Inflammatory macrophage treated with lipopolysaccharide for 4 hours (primary cell): ENCODE data around the gene APOBEC3B.
"Not testable (repeated sequence)": the region's sequence is repeated elsewhere in the genome, so short reads cannot be mapped to it uniquely, and the experiment has no call there.

Source experiments
- DNase-seq: peaks from one replicate; pipeline ENCODE4 v3.0.0-alpha.2; 2020

APOBEC3B gene

DNA sequence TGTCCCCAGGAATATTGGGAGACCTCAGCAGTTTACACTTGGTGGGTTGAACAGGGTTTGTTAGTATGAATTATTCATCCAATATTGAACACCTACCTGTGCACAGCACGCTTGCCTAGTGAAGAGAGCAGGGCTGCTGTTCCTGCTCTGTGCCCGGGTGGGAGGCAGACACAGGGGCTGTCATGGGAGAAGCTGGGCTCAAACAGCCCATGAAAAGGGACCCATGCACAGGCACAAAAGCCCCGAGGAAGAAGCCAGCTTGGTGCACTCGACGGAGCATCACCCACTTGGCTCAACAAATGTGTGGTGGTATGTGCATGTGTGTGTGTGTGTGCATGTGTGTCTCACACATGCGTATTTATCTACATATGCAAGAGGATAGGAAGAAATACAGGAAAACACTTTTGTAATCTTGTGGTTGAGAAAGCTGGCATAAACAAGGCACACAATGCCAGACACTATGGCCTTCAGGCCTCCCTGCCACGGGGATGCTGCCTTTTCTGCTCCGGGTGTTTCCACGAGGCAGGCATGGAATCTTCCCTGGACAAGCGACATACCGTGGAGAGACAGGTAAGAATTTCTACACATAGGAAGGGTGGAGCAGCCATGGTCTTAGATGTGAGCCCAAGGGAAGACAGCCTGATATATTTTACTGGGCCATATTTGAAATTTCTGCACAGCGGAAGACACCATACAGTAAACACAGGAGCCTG, 29.7 kb upstream of the APOBEC3B start:
- peak; percentile 87 for DNase-seq

DNA sequence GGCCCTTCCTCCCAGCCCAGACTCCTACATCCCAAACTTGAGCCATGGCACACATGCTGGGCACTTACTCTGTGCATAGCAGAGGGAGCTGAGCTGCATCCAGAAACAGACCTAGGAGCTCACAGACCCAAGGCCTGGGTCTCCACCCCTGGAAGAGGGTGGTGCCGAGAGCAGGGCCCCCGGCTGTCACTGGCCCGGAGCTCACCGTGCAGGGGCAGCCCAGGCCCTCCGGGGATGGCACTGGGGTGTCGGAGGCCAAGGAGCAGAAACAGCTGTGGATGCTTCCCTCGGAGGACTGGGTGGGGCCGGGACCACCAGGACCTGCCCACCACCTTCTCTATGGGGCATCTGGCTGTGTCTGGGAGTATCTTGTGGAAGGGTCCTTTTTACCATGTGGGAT, 29.1 kb upstream of the APOBEC3B start:
- DNase-seq = no peak

DNA sequence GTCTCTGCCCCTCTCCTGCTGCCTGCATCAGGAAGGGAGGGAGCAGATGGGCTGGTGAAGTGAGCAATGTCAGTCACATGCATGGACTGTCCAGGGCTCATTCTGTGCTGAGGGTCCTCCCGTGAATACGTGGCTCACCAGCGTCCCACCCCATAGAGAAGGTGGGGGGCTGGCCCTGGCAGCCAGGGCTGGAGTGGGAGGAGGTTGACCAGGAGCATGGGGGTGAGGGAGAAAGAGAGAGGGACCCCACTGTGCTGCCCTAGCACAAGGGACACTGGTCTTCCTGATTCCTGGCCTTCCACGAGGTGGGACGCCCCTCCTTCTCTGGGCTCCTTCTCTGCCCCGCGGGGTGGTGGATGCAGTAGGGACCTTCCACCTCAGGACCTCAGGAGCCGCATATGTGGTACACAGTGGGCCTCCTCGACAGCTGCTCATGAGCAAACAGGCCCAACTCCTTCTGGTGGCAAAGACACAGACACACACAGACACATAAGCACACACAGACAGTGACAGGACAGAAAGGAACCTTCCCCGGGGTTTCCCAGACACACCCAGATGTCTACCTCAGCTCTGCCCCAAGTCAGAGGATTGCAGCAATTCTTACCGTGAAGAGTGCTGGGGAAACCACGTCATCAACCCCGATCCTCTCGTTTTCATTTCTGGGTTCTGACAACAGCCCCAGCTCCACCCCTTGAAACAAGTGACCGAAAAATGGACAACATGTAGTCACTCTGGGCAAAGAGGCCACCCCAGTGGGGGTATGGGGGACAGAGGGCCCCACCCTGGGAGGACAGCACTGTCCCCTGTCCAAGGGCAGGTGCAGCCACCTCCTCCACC, 28.4 kb upstream of the APOBEC3B start:
- peak; percentile 99 for DNase-seq

DNA sequence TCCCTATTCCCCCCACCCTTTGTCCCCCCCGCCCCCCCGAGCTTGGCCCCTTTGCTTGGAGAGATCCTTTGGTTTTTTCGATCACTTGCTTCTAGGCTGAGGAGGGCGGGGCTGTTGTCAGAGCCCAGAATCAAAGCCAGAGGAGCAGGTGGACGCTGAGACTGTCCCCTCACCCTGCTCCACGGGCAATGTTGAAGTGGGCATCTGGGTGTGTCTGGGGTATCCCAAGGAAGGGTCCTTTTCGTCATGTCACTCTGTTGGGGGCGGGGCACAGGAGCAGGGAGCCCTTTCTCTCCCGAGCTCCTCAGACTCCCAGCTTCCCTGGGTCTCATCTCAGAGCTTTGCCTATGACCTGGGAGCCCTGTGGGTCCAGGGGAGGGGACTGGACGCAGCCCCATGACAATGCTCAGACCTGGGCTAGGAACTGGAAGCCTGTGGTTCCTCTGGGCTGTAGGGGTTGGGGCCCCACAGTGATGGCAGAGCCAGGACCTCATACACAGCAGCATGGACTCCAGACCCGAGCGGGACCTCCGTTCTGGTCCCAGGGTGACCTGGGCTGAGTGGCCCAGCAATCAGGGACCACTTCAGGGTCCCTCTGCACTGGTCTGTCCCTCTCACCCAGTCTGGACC, 27.6 kb upstream of the APOBEC3B start:
- no peak for DNase-seq

DNA sequence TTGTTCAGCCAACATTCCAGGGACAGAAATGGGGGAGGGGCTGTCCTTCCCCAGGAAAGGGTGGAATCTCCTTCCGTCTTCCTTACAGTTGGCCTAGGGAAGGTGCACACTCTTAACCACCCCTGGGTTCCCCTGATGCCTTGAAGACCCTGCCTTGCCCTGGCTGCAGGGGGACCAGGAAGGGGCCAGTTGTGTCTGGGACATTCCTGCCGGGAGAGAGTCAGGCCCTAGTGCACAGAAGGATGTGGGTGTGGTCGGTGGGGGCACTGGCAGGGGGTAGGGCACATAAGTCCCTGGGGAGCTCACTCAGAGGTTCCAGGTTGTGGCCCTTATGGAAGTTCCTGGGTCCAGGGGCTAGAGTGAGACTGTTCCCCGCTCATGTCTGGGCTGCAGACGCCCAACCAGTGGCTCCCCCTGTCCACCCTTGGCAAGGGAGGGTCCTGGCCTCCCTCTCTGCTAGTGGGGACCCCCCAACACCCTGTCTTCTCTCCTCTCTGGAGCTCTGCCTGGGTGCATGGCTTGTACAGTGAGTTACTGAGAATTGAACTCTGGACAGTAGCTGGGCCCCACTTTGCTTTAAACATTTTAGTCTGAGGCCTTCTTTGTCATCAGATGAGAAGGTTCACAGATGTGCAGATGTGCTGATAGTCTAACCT, 26.8 kb upstream of the APOBEC3B start:
- no peak for DNase-seq

DNA sequence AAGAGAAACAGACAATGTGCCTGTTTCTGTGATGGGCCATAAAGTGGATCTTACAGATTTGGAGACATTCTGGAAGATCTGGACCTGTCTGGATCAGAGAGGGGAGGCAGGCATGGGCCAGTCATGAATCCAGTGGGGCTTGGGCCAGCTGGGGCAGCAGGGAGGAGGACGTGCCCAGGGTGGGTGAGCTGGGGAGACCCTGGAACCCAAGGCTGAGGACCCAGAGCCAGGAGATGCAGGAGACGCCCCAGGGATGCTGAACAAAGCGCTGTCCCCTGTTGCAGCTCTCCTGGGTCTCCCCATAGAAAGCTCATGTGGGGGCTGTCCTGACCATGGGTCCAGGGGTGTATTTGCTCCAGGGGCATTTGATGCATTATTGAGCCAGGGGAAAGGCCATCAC, 26.2 kb upstream of the APOBEC3B start:
- no peak for DNase-seq

DNA sequence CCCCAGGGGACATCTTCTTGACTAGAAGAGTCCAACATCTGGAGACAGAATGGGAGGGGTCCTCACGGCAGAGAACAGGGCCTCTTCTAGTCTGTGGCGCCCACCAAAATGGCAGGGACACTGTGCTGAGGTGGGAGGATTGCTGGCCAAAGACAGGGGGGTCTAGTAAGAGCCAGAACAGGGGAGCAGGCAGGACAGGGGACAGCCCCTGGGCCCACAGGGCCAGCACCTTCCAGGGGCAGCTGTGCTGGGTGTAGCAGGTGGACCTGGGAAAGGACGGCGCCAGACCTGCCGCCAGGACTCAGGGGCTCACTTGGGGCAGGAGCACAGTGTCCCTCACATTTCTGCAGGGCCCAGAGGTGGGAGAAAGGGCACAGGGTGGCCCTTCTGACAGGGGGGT, 25.6 kb upstream of the APOBEC3B start:
- no peak for DNase-seq

DNA sequence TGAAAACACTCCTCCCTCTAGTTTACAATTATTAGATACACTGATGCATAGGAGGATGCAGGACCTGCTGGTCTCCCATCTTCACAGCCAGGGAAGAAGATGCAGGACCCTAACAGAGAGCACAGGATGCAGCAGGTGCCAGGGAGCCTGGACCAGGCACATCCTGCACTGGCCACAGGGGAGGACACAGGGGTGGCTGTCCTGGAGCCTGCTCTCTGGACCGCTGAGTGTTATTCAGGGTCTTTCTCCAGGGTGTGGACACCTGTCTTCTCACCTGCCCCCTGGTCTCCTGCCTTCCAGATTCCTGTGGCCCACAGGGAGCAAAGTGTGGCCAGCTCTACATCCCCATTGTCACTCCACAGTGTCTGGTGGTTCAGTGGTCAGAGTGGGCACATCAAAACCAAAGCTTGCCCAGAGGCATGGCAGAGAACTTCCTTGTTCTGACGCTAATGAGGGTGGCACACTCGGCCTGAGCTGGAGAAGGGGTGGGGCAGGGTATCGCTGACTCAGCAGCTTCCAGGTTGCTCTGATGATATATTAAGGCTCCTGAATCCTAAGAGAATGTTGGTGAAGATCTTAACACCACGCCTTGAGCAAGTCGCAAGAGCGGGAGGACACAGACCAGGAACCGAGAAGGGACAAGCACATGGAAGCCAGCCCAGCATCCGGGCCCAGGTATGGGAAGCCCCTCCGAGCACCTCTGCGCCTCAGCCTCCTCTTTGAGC, 24.9 kb upstream of the APOBEC3B start, which contains the start of gene APOBEC3A:
APOBEC3A (plus strand) TSS at position 564 of the 725 bp plus-strand sequence; CDS start at position 647, 83 bp downstream.
- DNase-seq = peak; percentile 85

DNA sequence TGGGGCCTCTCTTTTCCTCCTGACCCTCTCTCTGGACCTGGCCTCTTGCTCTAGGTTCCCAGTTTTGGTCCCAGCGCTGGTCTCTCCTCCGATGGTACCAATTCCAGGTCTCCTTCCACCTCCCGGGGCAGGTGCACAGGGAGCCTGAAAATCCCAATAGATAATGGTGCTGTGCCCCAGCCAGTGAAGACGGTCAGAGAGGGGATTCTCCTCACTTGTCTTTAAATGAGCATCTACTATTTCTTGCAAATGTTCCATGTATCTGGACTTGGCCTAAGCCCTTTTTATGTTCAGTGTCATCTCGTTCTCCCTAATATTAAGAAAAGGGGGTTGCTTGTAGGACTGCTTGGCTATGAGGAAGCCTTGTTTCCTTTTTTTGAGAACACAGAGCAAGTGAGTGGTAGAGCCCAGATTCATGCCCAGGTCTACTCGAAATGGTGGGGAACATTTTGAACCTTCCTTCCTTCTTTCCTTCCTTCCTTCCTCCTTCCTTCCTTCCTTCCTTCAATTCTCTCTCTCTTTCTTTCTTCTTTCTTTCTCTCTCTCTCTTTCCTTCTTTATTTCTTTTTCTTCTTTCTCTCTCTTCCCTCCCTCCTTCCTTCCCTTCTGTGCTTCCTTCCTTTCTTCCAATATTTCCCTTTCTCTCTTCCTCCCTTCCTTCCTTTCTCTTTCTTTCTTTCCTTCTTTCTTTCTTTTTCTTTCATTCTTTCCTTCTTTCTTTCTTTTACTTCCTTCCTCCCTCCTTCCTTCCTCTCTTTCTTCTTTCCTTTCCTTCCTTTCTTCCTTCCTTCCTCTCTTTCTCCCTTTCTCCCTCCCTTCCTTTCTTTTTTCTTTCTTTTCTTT, 24.1 kb upstream of the APOBEC3B start:
- no peak for DNase-seq

DNA sequence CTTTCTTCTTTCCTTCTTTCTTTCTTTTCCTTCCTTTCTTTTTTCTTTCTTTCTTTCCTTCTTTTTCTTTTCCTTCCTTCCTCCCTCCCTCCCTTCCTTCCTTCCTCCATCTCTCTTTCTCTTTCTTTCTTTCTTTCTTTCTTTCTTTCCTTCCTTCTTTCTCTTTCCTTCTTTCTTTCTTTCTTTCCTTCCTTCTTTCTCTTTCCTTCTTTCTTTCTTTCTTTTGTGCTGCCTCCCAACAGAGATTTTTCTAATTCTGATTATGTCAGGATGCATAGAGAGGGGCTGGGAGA, 23.6 kb upstream of the APOBEC3B start:
- DNase-seq = not testable (repeated sequence)

DNA sequence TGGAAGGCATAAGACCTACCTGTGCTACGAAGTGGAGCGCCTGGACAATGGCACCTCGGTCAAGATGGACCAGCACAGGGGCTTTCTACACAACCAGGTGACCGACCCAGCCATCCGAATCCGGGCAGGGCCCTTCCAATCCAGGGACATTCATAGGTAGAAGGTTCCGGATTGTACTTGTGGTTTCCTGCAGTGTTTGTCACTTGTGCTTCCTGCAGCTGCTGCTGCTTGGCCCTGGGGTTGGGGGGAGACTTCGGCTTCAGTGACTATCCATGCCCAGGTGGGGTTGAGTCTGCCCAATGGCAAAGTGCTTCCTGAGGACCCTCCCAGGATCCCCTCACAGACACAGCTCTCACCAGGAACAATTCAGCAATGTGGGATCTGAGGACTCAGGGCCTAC, 22.6 kb upstream of the APOBEC3B start:
- no peak for DNase-seq

DNA sequence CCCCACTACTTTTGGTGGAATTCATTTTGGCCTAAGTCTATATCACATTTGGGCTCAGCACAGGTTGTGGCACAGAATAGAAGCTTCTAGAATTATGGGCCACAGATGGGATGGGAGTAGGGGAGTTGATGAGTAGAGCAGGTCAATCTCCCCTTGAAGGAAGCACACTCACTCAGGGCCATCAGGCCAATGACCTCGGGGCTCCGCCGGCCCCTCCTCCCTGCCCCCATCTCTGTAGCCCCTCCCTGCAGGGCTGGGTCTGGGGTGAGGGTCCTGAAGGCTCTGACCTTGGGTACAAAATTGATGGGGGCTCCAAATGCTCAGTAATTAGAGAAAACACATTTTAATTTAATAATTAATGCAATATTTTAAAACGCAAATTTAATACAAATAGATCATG, 21.5 kb upstream of the APOBEC3B start:
- not testable (repeated sequence) for DNase-seq

DNA sequence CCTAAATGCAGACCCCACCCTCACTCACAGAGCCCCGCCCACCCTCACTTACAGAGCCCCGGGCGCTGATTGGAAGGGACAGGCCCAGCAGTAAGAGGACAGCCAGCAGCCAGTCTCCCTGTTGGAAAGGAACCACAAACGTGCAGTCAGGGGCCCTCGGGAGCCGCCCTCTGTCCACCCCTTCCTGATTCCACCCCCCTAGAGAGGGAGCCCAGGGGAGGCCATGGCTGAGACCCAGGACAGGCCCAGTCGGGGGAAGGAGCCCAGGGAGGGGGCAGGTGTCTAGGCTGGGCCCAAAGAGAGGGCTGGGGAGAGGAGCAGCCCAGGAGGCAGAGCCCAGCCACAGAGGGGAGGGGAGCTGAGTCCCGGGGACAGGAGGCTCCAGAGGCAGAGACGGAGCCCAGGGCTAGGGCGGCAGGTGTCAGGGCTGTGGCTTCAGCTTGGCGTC, 18.8 kb upstream of the APOBEC3B start:
- DNase-seq = not testable (repeated sequence)

DNA sequence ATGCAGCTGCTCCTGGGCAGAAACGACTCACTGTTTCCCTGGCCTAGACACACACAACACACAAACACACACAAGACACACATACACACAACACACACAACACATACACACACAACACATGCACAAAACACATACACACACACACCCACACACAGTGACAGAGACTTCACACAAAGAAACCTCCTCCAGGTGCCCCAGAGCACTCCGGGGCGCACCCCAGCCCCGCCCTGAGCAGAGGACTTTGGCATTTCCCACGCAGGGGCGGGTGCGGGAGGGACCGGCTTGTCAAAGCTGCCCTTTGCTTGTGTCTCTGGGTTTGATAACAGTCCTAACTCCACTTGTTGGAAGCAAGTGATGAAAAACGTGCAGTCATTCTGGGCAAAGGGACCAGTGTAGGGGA, 18.3 kb upstream of the APOBEC3B start:
- no peak for DNase-seq

DNA sequence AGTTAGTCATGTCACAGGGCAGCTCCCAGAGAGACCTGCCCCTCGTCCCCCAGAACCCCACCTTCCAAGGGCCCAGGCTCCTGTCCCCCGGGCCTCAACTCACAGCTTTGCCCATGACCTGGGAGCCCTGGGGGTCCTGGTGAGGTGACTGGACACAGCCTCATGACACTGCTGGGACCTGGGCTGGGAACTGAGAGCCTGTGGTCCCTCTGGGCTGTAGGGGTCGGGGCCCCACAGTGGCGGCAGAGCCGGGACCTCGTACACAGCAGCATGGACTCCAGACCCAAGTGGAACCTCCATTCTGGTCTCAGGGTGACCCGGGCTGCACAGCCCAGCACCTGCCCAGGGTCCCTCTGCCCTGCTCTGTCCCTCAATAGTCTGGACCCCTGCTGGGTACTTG, 17.8 kb upstream of the APOBEC3B start:
- DNase-seq = no peak

DNA sequence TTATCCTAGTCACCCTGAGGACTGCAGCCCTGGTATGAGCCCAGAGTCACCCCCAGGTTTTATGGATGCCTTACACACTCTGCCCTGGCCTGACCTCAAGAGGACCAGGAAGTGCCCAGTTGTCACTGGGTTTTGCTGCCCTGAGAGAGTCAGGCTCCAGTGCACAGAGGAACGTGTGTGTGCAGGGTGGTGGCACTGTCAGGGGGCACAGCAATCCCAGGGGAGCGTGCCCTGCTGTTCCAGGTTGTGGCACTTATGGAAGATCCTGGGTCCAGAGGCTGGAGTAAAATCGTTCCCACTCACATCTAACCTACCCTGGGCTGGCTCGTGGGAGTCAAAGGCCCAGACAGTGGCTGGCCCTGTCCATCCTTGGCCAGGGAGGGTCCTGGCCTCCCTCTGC, 17.2 kb upstream of the APOBEC3B start:
- DNase-seq = no peak

DNA sequence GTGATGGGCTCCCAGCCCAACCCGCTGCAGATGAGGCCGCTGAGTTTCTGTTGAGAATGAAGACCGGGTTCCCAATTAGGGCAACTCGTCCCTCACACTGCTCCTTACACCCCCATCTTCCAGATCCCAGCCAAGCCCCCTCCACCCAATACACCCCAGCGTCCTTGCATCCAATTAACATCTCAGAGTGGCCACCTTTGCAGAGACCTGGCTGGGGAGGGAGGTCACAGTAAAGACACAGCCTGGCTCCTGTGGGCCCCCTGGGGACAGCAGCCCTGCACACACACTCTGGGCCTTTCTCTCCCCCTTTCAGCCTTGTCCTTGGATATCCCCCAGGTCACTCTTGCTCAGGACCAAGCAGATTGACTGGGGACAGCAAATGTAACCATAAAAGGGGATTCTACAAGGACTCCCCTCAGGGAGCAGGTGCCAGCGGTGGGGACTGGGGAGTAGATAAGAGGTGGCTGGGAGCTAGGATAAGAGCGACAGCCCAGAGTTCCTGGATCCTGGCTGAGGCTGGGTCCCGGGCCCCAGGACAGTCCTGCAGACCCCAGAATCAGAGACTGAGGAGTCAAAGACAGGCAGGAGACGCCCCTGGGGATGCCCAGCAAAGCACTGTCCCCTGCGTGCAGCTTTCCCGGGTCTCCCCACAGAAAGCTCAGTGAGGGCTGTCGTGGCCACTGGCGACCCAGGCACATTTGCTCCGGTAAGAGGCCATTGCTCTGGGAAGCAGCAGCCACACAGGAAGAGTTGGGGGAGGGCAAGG, 16.4 kb upstream of the APOBEC3B start:
- no peak for DNase-seq

DNA sequence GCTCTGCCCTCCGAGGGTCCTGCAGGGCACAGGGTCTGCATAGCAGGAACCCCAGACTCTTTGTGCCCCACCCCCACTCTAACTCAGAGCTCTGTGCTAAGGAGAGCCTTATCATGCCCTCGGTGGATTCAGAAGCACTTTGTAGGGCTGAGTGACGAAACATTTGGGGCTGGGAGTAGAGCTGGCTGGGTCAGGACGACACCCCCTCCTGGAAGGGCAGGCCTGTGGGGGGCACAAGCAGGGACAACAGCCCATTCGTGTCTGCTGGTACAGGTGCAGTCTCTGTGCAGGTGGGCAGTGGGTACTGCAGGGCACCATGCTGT, 15.8 kb upstream of the APOBEC3B start:
- DNase-seq = no peak

DNA sequence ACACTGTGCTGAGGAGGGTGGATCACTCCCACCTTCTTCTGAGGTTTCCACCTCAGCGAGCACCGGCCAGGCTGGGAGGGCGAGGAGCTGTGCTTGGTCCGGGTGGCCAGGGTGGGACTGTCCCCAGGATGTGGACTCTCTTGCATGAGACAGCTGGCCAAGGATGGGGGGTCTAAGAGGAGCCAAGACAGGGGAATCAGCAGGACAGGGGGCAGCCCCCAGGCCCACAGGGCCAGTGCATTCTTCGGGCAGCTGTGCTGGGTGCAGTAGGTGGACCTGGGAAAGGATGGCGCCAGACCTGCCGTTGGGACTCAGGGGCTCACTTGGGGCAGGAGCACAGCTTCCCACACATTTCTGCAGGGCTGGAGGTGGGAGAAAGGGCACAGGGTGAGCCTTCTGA, 15.2 kb upstream of the APOBEC3B start:
- DNase-seq = no peak

DNA sequence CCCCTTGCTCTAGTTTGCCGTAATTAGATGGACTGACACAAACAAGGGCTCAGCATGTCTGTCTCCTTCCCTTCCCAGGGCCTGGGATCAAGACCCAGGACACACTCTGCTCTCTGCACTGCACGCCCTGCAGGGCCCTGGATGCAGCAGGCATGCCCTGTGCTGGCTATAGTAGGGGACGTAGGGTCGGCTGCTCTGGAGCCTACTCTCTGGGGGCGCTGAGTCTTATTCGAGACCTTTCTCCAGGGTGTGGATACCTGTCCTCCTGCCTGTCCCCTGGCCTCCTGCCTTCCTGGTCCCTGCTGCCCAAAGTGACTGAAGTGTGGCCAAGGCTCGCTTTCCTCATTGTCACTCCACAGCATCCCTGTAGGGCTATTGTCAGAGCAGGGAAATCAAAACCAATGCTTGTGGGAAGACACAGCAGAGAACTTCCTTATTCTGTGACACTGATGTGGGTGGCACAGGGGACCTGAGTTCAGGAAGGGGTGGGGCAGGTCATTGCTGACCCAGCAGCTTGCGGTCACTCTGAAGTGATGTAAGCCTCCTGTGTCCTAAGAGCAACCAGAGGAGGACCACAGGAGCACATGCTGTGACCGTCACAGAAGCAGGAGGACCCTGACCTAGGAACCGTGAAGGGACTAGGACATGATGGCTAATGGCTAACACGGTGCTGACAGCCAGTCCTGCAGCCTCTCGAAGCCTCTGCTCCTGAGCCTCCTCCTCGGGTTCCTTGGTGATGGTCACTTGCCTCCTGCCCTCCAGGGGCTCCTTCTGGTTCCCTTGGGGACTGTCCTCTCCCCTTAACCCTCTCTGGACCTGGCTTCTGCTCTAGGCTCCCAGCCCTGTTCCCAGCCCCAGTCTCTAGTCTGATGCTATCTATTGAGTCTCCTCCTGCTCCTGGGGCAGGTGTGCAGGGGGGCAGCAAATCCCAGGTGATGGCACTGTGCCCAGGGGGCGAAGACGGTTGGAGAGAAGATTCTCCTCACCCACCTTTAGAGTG, 14.4 kb upstream of the APOBEC3B start:
- DNase-seq = peak; percentile 99
